Measurements from ENCODE around the gene CAMKK1.

The CAMKK1 gene

DNA sequence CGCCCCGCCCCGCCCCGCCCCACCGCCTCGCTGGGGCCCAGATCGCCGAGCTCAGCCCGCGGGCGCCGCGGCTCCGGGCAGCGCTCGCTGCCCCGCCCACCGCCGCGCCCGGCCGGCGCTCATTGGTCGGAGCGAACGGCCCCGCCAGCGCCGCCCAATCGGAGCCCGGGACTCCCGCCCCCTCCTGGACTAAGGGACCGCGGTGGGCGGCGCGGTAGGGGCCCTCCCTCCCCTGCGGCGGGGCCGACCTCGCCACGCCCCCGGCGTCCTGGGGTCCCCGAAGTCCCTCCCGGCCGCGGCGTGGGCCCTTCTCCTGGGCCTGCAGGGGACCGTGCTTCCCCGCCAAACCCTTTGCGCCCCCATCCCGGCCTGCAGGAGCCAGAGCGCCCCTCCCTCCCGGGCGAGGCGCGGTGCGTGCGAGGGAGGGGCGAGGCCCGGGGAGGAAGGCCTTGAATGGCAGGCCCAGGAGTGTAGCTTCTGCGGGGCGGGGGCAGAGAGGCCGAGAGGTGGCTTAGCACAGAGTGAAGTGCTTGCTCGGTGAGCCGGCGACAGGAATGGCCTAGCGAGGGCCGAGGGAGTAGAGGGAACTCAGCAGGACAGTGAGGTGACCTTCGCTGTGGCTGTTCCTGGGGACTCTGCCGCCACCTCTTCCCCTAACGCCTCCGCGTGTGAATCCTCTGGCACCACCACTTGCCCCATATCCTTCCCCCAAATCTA is at the start of gene CAMKK1:
Gene CAMKK1 (minus strand): TSS at position 51 of the 717 bp plus-strand sequence. CDS start 7,366 bp downstream, outside the sequence.
- peak; percentile 91 for DNase-seq

DNA sequence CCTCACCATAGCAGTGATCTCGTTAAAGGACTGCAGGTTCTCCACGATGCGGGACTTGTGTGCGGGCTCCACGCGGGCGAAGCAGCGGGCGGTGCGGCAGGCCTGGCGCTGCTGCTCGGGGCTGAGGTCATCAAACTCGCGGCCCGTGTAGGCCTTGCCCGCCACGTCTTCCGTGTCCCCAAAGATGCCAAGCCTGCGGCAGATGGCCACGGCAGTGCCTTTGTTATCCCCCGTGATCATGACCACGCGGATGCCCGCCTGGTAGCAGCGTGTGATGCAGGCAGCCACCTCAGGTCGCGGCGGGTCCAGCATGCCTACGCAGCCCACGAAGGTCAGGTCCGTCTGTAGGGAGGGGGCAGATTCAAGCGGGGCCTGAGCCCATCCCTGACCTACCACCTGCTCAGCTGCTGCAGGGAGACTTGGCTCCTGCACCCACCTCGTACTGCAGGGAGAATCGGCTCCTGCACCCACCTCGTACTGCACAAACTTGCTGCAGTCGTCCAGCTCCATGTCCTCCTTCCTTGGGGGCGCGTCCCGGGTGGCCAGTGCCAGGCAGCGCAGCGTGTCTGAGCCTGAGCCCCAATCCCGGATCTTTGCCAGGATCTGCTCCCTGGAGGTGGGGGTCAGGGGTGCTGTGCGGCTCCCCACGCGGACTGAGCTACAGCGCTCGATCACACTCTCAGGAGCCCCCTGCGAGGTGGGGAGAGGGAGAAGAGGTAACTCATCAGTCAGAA is 48.3 kb upstream of the CAMKK1 start:
- no peak for DNase-seq

DNA sequence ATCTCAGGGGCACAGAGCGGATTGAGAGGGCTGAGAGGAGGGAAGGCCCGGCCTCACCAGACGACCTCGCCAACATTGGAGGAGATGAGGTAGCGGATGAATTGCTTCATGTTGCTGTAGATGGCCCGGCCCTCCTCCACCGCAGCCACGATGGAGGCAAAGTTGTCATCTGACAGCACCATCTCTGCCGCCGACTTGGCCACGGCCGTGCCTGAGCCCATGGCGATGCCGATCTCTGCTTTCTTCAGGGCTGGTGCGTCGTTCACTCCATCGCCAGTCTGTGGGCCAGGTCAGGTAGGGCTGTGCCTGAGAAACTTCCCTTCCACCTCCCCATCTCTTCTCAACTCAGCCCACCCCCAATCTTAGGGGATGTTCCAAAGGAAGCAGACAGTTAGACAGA is 44.5 kb upstream of the CAMKK1 start:
- DNase-seq: no peak

DNA sequence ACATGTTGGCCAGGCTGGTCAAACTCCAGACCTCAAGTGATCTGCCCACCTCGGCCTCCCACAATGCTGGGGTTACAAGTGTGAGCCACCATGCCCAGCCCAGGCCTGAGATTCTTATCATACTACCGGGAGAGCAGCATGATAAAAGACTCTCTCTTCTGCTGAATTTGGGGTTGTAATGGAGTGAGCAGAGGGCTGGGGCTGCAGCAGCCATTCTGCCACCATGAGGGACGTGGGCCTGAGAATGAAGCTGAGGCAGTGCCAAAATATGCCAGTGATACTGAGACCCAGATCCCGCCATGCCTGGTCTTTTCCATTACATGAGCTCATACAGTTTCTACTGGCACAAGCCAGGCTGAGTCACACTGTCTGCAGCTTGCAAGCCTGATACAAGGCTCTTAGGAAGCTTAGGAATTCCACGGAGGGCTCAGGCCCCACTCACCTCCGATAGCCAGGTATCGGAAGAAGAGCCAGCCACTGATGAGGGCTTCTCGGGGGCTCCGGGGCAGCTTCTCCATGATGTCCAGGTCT is 43.0 kb upstream of the CAMKK1 start:
- DNase-seq: no peak

DNA sequence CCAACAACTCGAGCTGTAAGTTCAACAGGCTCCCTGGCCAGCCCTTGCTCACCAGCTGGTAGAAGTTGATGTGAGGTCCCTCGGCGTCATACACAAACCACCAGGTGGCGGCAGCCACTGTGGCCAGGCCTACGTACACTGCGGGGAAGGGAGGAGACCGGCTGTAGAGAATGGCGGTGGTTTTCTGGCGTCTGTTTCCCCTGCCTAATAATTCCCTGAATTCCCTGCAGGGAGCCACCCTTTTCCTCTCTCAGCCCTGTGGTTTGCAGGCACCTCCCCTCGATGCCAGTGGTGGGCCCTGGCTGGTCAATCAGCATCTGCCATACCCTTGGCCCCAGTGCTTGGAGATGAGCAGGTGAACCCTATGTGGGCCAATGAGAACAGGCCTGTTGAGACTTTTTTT is 42.3 kb upstream of the CAMKK1 start:
- DNase-seq: peak; percentile 31

DNA sequence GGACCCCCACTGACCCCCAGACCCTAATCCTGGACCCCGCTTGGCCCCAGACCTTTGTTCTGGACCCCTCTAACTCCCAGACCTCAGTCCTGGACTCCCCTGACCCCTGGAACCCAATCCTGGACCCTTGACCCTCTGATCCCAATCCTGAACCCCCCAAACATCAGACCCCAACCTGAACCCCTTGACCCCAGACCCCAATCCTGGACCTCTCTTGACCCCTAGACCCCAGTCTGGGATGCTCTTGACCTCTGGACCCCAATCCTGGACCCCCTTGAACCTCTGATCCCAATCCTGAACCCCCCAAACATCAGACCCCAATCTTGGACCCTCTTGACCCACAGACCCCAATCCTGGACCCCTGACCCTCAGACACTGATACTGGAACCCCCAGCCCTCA is 36.9 kb upstream of the CAMKK1 start:
- no peak for DNase-seq

DNA sequence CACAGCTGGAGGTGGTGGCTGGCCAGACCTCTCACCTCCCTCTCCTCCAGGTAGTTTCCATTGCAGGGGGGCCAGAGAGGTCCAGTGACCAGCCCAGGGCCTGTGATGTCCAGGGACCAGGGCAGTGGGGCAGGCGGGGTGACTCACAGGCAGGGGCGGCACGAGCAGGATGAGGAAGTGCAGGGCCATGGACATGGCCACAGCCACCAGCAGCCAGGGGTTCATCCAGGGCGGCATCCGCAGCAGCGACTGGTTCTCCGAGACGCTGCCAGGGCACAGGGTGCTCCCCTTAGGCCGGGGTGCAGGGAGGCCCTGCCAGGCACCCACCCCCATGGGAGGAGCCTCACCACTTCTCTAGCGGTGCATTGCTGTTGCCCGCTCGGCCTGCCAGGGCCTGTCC is 36.3 kb upstream of the CAMKK1 start:
- no peak for DNase-seq

DNA sequence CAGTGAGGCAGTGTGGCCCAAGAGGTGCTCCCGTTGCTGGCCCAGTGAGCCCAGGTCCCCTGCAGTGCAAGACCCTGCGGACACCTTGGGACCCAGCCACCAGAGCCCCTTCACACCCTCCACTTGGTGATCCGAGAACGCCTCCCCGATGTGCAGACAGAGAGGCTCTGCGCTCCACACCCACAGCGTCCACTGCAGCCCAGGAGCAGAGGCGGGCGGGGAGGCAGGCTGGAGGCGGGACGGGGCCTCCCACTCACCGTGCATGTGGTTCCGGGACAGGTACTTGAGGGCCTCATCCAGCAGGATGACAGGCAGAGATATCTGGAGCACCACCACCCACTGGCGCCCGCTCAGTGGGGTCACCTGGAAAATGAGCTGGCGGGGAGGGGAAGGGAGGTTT is 35.6 kb upstream of the CAMKK1 start:
- DNase-seq: no peak

DNA sequence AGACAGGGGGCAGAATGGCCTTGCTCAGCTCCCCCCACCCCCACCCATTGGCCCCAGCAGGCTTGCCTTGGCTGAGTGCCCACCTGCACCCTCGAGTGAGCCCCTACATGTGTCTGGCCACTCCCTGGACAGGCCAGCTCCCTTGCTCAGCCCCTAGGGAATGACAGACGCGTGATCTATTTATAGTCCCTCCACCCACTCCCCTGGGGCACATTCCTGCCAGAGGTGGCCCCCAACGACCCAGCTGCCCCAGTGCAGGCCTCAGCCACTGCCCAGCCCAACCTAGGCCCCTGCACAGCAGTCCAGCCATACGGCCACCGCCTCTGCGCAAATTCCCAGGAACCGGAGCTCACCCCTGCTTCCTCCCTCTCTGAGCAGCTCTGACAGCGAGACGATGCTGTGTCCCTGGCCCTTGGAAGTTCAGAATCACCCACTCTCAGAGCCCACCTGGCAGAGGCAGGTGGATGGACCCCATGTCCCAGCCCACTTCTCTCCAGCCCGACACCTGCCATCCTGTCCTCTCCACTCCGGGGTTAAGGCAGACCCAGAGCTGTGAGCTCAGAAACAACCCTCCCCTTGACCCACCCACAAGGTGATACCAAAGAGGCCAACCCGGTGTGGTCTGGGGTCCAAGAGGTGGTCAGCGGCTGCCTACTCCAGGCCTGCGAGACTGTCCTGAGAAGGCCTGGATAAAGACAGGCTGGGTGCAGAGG is 34.9 kb upstream of the CAMKK1 start:
- DNase-seq: no peak

DNA sequence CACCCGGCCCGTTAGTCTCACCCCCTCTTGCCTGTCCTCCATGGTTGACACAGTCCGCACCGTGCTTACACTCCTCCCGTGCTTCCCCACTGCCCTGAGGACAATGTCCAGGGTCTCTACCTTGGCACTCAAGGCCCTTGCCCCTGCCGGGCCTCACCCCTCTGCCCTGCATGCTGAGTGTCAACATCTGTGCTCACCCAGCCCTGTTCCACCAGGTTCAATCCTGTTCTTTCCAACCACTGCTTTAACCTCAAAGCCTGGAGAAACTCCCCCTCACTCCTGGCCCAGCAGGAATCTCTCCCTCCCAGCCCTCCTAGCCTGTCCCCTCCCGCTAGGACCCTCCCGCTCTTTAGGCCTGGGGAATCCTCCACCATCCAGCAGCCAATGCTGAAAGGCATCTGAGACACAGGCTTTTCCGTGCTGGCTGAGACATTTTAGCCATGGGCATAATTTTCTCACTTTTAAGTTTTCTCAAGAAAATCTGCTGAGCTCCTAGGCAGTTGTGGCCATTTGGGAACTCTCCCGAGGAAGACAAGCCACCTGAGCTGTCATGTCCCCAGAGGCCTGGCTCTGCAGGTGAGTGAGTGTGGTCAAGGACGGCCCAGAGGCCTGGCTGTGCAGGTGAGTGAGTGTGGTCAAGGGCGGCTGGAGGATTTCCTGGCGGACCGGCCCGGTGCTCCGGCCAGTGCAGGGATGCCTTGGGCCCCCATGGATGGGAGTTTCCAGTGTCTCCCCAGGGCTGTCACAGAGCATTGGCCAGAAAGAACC is 34.2 kb upstream of the CAMKK1 start:
- no peak for DNase-seq

DNA sequence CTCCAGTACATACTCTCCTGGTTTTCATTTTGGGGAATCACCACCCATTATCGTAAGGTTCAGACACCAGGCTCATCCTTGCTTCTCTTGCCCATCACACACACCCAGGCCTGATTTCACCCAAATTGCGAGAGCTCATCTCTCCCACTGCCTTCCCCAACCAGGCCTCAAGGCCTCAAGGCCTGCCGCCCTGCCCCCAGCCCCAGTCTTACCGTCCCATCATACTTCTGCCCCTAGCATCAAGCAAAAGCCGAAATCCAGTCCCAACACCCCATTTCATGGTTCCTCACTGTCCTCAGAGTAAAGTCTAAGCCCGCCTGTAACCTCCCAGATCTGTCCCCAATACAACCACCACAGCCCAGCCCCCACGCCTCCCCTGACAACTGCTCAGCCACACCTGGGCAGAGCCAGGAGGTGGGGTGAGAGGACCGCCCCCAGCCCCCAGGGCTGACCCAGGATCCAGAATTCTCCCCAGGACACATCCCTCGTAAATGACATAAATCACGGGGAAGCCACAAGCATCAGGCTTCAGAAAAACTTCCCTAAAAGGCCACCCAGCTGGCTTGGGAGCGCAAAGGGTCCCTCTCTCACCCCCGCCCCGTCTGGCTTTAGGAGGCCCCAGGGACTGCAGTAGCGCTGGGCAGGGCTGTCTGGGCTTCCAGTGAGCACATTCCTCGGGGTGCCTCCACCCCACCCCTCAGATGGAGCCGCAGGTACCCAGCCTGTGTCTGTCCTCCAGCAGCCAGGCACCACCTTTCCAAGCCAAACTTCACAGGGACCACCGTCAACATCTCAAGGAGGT is 33.0 kb upstream of the CAMKK1 start:
- DNase-seq: no peak

DNA sequence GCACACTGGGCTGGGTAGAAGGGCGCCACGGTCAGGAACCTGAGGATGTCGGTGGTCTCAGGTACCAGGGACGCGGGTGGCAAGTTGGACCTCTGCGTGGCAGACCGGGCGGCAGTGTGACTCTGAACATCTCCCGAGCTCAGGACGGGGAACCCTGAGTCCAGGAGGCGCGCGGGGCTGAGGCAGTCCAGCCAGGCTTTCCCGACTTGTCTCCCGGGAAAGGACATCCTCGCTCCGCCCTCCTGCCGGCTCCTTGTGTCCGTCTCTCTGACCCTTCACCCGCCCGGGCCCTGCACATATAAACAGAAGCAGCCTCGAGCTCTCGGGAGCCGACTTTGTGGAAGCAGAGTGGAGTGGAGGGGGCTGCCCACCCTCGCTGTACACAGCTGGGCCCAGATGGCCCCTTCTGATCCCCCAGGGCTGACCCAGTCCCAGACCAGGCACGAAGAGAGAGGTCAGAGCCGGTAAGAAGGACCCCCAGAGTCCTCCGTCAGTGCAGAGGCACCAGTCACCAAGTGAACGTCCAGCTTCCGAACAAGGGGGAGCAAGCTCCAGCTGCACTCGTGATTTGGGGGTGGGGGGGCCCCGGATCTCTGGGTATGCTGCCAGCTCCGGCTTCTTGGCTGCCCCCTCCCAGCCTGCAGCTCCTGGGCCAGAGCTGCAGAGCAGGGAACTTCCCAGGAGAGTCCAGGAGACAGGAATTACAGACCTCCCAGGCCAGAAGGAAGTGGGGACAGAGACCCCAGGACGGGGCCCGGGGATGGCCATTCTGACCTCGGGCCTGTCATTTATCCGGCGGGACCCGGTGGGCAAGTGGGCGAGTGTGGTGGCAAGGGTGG is 31.9 kb upstream of the CAMKK1 start:
- DNase-seq: no peak

DNA sequence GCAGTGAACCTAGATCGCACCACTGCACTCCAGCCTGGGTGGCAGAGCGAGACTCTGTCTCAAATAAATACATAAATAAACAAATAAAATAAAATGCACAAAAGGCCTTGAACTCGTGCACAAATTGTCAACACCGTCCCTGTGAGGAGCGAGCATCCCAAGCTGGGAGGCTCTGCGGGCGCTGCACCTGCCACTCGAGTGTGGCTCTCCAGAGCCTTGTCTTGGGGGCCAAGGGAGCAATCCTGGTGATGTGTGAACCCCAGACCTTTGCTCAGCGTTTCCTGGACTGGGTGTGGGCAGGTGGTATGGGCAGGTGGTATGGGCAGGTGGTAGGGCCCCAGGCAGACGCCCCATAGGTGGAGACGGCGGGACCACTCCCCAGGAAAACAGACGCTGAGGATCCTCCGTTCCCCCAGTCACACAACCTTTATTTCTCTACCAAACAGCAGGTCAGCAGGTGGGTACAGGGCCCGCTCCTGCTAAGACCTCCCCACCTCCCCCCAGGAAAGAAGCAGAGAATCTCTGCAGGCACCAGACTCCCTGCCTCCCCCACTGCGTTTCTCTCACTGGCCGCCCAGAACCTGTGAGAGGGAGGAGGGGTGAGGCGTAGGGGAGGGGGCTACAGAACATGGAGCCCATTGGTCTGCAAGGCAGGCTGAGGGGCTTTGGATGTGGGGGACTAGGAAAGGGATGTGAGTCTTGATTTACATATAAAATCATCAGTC is 30.8 kb upstream of the CAMKK1 start:
- DNase-seq: no peak

DNA sequence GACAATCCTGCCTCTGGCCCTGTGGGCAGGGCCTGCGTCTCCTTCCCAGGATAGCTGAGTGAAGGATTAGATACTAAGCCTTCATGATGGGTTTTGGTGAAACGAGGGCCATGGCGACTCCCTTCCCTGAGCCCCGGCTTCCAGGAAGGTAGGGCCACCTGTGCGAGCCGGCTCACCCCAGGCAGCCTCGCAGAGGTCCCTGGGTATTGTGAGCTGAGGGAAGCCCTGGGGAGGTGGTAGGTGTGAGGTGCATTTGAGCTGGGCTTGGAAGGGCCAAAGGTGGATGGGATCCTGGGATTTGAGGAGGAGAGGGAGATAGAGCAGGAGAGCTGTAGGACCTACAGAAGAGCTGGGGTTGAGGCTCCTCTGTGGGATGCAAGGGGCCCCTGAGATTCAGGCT is 29.9 kb upstream of the CAMKK1 start:
- DNase-seq: no peak

DNA sequence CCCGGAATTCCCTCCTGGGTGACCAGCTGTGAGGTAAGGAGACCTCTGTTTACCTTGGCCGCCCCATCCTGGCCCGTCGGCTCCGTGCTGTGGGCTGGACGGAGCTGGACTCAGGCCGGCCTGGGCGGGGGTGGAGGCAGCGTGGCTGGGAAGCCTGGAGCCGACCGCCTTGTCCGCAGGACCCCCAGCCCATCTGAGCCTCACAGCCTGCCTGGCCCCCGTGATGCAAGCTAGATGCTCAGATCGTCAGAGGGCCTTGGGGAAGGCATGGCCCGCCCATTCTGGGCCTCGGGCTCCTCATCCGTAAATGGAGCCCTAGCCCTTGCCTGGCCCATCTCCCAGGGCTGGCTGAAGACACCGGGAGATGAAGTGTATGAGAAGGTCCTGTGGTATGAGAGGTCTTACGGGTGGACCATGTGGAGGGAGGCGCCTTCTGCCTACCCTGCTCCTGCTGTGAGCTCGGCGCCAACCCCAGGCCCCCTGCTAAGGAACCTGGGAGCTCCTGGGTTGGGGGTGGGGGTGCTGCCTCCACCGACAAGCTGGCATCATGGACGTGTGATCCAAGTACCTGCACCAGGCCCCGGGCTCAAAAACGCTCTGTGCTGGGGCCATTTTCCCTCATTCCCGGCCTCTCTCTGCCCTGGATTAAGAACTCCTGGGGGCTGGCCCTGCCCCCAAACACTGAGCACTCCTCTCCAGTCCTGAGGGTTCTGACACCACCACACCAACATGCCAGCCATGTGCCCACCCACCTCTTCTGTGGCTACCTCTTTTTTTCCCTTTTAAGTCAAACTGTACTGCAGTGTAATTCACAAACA is 28.9 kb upstream of the CAMKK1 start:
- no peak for DNase-seq

DNA sequence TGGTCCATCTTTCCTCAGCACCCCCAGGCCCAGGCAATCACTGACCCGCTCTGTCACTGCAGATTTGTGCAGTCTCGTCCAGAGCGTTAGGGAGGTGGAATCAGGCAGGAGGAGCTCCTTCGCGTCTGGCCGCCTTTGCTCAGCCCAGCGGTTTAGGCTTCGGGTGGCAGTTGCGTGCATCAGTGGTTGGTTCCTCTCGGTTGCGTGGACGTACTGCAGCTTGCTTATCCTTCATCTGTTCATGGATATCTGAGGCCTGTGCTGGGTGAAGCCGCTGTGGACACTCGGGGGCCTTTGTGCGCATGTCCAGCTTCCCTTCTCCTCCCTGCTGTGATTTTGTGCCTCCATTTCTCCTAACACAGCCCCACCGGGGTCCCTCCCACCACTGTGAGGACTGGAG is 28.2 kb upstream of the CAMKK1 start:
- DNase-seq: no peak

DNA sequence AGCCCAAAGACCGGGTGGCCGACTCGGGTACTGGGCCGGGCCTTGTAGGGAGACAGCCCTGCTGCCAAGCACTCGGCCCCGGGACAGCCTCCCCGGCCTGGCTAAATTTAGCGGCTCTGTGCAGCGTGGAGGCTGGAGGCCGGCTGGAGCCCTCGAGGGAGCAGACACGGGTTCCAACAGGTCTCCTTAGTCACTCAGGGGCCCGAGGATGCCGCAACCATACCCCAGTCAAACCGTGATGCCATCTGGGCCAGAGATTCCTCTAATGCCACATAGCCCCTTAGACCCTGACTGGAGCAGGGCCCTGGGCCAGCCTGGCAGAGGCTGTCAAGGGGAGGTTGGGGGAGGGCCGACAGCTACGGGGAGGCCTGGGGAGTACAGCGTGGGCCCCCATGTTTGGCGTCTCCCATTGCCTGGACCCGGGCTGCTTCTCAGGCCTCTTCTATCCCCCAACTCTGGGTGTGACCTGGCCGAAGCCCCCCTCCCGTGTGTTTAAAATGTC is 26.3 kb upstream of the CAMKK1 start:
- DNase-seq: no peak

DNA sequence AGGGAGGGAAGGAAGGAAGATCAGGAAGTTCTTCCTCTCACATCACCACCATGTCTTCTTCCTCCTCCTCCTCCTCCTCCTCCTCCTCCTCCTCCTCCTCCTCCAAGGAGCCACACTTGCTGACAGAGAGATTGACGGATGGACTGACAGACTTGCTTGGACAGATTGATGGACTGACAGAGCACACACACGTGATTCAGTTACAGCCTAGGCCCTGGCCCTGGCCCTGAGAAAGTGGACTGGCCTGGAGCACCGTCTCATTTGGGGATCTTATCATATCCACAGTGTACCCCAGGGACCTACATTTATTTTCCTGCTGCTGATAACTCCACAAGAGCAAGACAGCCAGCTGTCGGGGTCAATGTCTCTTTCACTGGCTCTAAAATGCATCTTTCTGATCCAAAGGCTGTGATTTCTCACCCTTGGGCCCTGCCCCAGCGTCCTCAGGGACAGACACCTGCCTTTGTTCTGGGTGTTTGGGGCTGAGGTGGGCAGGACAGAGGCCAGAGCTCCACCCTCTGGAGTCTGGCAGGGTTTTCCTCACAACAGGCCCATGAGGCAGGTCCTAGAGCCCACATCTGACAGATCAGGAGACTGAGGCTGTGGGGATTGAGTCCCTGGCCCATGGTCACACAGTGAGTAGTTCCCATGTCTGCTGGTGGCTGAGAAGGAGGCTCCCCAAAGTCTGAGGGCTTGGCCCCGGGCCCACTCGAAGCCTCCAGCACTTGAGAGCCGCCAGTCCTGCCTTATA is 25.7 kb upstream of the CAMKK1 start:
- no peak for DNase-seq
